ENCODE measurements around the gene APC2.

APC2 gene

GRCh38 chr19:1422943-1423342 is 27.0 kb upstream of the APC2 start:
- TF ChIP-seq EZH2phosphoT487 (IDR thresholded peaks at IDR 0.05; ENCODE audit: borderline replicate concordance, low read length): no peak
- no peak for TF ChIP-seq CTCF (IDR thresholded peaks at IDR 0.05; ENCODE audit: low read depth, low read length, poor library complexity, severe bottlenecking)
- Histone ChIP-seq H3K27ac (ENCODE audit: low read depth, low read length) (no peak overlapping the region), H4K20me1 (ENCODE audit: control insufficient read depth, insufficient read depth, low read depth, low read length) (no peaks in the 10 kb centered on the region; the same call in 1 of the 2 replicates), H3F3A (ENCODE audit: control insufficient read depth, insufficient read depth) (no peaks in the 10 kb centered on the region), H3K9me3 (ENCODE audit: control insufficient read depth, insufficient read depth, low read length) (no peaks in the 10 kb centered on the region), H3K4me2 (ENCODE audit: low read length) (no peak overlapping the region), H3K27me3 (ENCODE audit: control insufficient read depth, low read length) (no peaks in the 10 kb centered on the region), H3K79me2 (ENCODE audit: control insufficient read depth, low read length) (peaks cover 83% of the 10 kb centered on the region), H3K9me2 (replicated peaks; ENCODE audit: control insufficient read depth, low read length) (no peaks in the 10 kb centered on the region), H3K36me3 (ENCODE audit: control insufficient read depth, low read length) (peaks cover 95% of the 10 kb centered on the region), H3K4me1 (ENCODE audit: control insufficient read depth, low read length) (no peaks in the 10 kb centered on the region), H3K4me3 (ENCODE audit: low read length) (no peak overlapping the region)

- H3K9me3 ChIP-seq (ENCODE audit: control insufficient read depth, insufficient read depth, low read length): no peaks in the 10 kb centered on the region
- H3F3A ChIP-seq (ENCODE audit: control insufficient read depth, insufficient read depth): no peaks in the 10 kb centered on the region
- TF ChIP-seq CTCF (IDR thresholded peaks at IDR 0.05; ENCODE audit: low read depth, low read length, poor library complexity, severe bottlenecking) (no peak), EZH2phosphoT487 (IDR thresholded peaks at IDR 0.05; ENCODE audit: borderline replicate concordance, low read length) (no peak)
- no peak overlapping the region for H3K27ac ChIP-seq (ENCODE audit: low read depth, low read length)
- H3K79me2 ChIP-seq (ENCODE audit: control insufficient read depth, low read length): peaks cover 77% of the 10 kb centered on the region
- no peaks in the 10 kb centered on the region for H3K9me2 ChIP-seq (replicated peaks; ENCODE audit: control insufficient read depth, low read length)
- H3K36me3 ChIP-seq (ENCODE audit: control insufficient read depth, low read length): peaks cover 95% of the 10 kb centered on the region
- H3K4me3 ChIP-seq (ENCODE audit: low read length): no peak overlapping the region
- no peaks in the 10 kb centered on the region; the same call in 1 of the 2 replicates for H4K20me1 ChIP-seq (ENCODE audit: control insufficient read depth, insufficient read depth, low read depth, low read length)
- H3K27me3 ChIP-seq (ENCODE audit: control insufficient read depth, low read length): no peaks in the 10 kb centered on the region
- H3K4me1 ChIP-seq (ENCODE audit: control insufficient read depth, low read length): no peaks in the 10 kb centered on the region
- H3K4me2 ChIP-seq (ENCODE audit: low read length): no peak overlapping the region
These were observed 26.3 kb upstream of the APC2 start for GRCh38 chr19:1423436-1424191.

GRCh38 chr19:1424192-1424955 is 25.5 kb upstream of the APC2 start:
- H3F3A ChIP-seq (ENCODE audit: control insufficient read depth, insufficient read depth): no peaks in the 10 kb centered on the region
- no peaks in the 10 kb centered on the region; the same call in 1 of the 2 replicates for H4K20me1 ChIP-seq (ENCODE audit: control insufficient read depth, insufficient read depth, low read depth, low read length)
- H3K27me3 ChIP-seq (ENCODE audit: control insufficient read depth, low read length): no peaks in the 10 kb centered on the region
- no peaks in the 10 kb centered on the region for H3K9me3 ChIP-seq (ENCODE audit: control insufficient read depth, insufficient read depth, low read length)
- H3K9me2 ChIP-seq (replicated peaks; ENCODE audit: control insufficient read depth, low read length): no peaks in the 10 kb centered on the region
- H3K4me3 ChIP-seq (ENCODE audit: low read length): no peak overlapping the region
- no peak overlapping the region for H3K4me2 ChIP-seq (ENCODE audit: low read length)
- peaks cover 95% of the 10 kb centered on the region for H3K36me3 ChIP-seq (ENCODE audit: control insufficient read depth, low read length)
- H3K27ac ChIP-seq (ENCODE audit: low read depth, low read length): no peak overlapping the region
- peaks cover 70% of the 10 kb centered on the region for H3K79me2 ChIP-seq (ENCODE audit: control insufficient read depth, low read length)
- no peaks in the 10 kb centered on the region for H3K4me1 ChIP-seq (ENCODE audit: control insufficient read depth, low read length)
- TF ChIP-seq CTCF (IDR thresholded peaks at IDR 0.05; ENCODE audit: low read depth, low read length, poor library complexity, severe bottlenecking) (no peak), EZH2phosphoT487 (IDR thresholded peaks at IDR 0.05; ENCODE audit: borderline replicate concordance, low read length) (no peak)

All from DOHH2 (cell line).